CD14-positive monocyte (primary cell): ENCODE measurements around the gene MAST4. TPM values are rescaled to one million over a fixed set of nuclear protein-coding genes. Genes with fewer than 3 reads are reported as not detected.

ENCODE experiments used
- DNase-seq, 3 donors: peaks; one replicate each; pipeline ENCODE4 v3.0.0-alpha.2; 2011 to 2022
- H2AFZ ChIP-seq: 2 replicates; pipeline ENCODE4 v1.6.0; 2012; ENCODE audit warnings: mild to moderate bottlenecking, low read depth, low read length, inconsistent platforms; ENCODE audit not compliant: insufficient read depth, poor library complexity, severe bottlenecking
- H3K27ac ChIP-seq, 2 donors: 1 replicate in 1 of 2; 2 replicates in 1 of 2; pipeline ENCODE4 v1.5.1; 2012 to 2013; ENCODE audit warnings: low read length in 2 of 2, control low read depth in 1 of 2, inconsistent platforms in 1 of 2, low read depth in 1 of 2, mild to moderate bottlenecking in 1 of 2
- H3K27me3 ChIP-seq, 2 donors: one replicate each; pipeline versions ENCODE4 v1.6.0 to v1.6.1; 2011 to 2013; ENCODE audit warnings: low read length in 2 of 2; ENCODE audit not compliant: control insufficient read depth in 2 of 2, insufficient read depth in 2 of 2
- H3K36me3 ChIP-seq, 2 donors: replicated peaks in 1 of 2; 1 replicate in 1 of 2; 2 replicates in 1 of 2; pipeline versions ENCODE4 v1.5.1 to v1.6.1; 2012 to 2013; ENCODE audit warnings: low read length in 2 of 2, control low read depth in 1 of 2, inconsistent platforms in 1 of 2, mild to moderate bottlenecking in 1 of 2; ENCODE audit not compliant: insufficient read depth in 2 of 2, control insufficient read depth in 1 of 2
- H3K4me1 ChIP-seq, 2 donors: 1 replicate in 1 of 2; 2 replicates in 1 of 2; pipeline versions ENCODE4 v1.5.1 to v1.6.1; 2012 to 2013; ENCODE audit warnings: low read length in 2 of 2, control low read depth in 1 of 2, inconsistent platforms in 1 of 2, mild to moderate bottlenecking in 1 of 2, moderate library complexity in 1 of 2; ENCODE audit not compliant: insufficient read depth in 2 of 2, control insufficient read depth in 1 of 2
- H3K4me2 ChIP-seq: replicated peaks from 2 replicates; pipeline ENCODE3; 2012; ENCODE audit warnings: low read length, moderate library complexity, mild to moderate bottlenecking; ENCODE audit not compliant: poor library complexity, severe bottlenecking; ENCODE audit errors: extremely low read depth
- H3K4me3 ChIP-seq, 3 experiments: fragments of 200-600 bp in 1 of 3; sonication (generic) in 1 of 3; replicated peaks in 1 of 3; 1 replicate in 2 of 3; 2 replicates in 1 of 3; pipeline ENCODE4 v1.5.1; 2011 to 2013; ENCODE audit warnings: low read length in 3 of 3, mild to moderate bottlenecking in 3 of 3, control low read depth in 2 of 3, low read depth in 2 of 3, inconsistent platforms in 1 of 3, moderate library complexity in 1 of 3
- H3K79me2 ChIP-seq: 2 replicates; pipeline ENCODE4 v1.6.0; 2012; ENCODE audit warnings: mild to moderate bottlenecking, control low read depth, inconsistent platforms, low read length, moderate library complexity; ENCODE audit not compliant: insufficient read depth
- H3K9ac ChIP-seq: 2 replicates; pipeline ENCODE4 v1.6.0; 2017; ENCODE audit warnings: low read length, mild to moderate bottlenecking; ENCODE audit not compliant: insufficient read depth, poor library complexity, severe bottlenecking
- H3K9me3 ChIP-seq, 2 donors: replicated peaks in 1 of 2; 1 replicate in 1 of 2; 2 replicates in 1 of 2; pipeline versions ENCODE4 v1.5.1 to v1.6.1; 2012 to 2013; ENCODE audit warnings: low read length in 2 of 2, control low read depth in 1 of 2; ENCODE audit not compliant: control insufficient read depth in 1 of 2, insufficient read depth in 1 of 2
- H4K20me1 ChIP-seq: 2 replicates; pipeline ENCODE4 v1.6.0; 2012; ENCODE audit warnings: mild to moderate bottlenecking, low read length, control low read depth, moderate library complexity; ENCODE audit not compliant: insufficient read depth
- H3K27ac Mint-ChIP-seq, 7 donors: one replicate each; pipeline ENCODE4 v1.8.0; 2020; ENCODE audit warnings: mild to moderate bottlenecking in 7 of 7, mixed read lengths in 7 of 7, moderate library complexity in 6 of 7, inconsistent platforms in 2 of 7
- H3K27me3 Mint-ChIP-seq, 3 donors: one replicate each; pipeline ENCODE4 v1.8.0; 2021 to 2022; ENCODE audit warnings: low read depth in 3 of 3, mild to moderate bottlenecking in 3 of 3, mixed read lengths in 3 of 3, moderate library complexity in 3 of 3, inconsistent platforms in 1 of 3
- H3K36me3 Mint-ChIP-seq, 2 donors: one replicate each; pipeline ENCODE4 v1.8.0; 2020; ENCODE audit warnings: mixed read lengths in 2 of 2, inconsistent platforms in 1 of 2, mild to moderate bottlenecking in 1 of 2
- H3K4me1 Mint-ChIP-seq: one replicate; pipeline ENCODE4 v1.8.0; 2020; ENCODE audit warnings: mild to moderate bottlenecking, mixed read lengths
- H3K4me3 Mint-ChIP-seq, 2 donors: one replicate each; pipeline ENCODE4 v1.8.0; 2020; ENCODE audit warnings: mild to moderate bottlenecking in 2 of 2, mixed read lengths in 2 of 2, moderate library complexity in 1 of 2
- H3K9me3 Mint-ChIP-seq, 7 donors: one replicate each; pipeline ENCODE4 v1.8.0; 2020 to 2022; ENCODE audit warnings: mixed read lengths in 7 of 7, mild to moderate bottlenecking in 6 of 7, moderate library complexity in 6 of 7, inconsistent platforms in 2 of 7
- CTCF ChIP-seq: fragments of 200-600 bp; IDR thresholded peaks from one replicate; pipeline ENCODE4 v1.8.0; 2022; ENCODE audit warnings: antibody characterized with exemption, mild to moderate bottlenecking
- WGBS: methylation state at CpG from one replicate; pipeline ENCODE4 v1.1.5; 2013; ENCODE audit warnings: missing lambda C conversion rate; ENCODE audit not compliant: insufficient coverage; 5-methylcytosine and 5-hydroxymethylcytosine counted together
- intact Hi-C, 2 donors: fragments of 100-400 bp; cut with micrococcal nuclease; formaldehyde crosslinking; loops; one replicate each; pipeline versions ENCODE4 v1.15.0 to v1.15.1; 2023
- polyA plus RNA-seq, 3 donors: library from polyadenylated mRNA; depleted of rRNA in 1 of 3; unstranded in 2 of 3; stranded (reverse) in 1 of 3; fragments of 300-500 nt in 2 of 3; fragments of >200 nt in 1 of 3; fragmentation: Illumina TruSeq in 2 of 3; gene quantifications; 1 replicate in 2 of 3; 2 replicates in 1 of 3; pipeline ENCODE4 v1.2.3, GENCODE V29; 2012 to 2021

Gene MAST4
- polyA plus RNA-seq, 3 donors, result 0.03 to 0.24 TPM; not detected in 1

GRCh38 chr5:66956439-66956838, 360.2 kb downstream of the MAST4 start:
- Mint-ChIP-seq H3K36me3 (no peaks in the 10 kb centered on the region), H3K9me3 (peaks cover 0 to 2% (median 0%) of the 10 kb centered on the region in 7 donors)

GRCh38 chr5:66958201-66958979, 362.2 kb downstream of the MAST4 start:
- intact Hi-C loops, result no loop called here
- no peak for TF ChIP-seq CTCF
- 100% methylated on average over 1 of the region's 10 CpGs for WGBS
- no peak overlapping the region for H3K4me3 Mint-ChIP-seq
- H3K27ac Mint-ChIP-seq, result no peak overlapping the region
- Histone ChIP-seq H4K20me1 (no peaks in the 10 kb centered on the region), H3K4me2 (no peak overlapping the region), H3K27me3 (no peaks in the 10 kb centered on the region), H2AFZ (no peak overlapping the region), H3K9ac (no peak overlapping the region), H3K79me2 (no peaks in the 10 kb centered on the region), H3K4me3 (no peak overlapping the region), H3K36me3 (no peaks in the 10 kb centered on the region), H3K4me1 (no peaks in the 10 kb centered on the region), H3K9me3 (no peaks in the 10 kb centered on the region), H3K27ac (no peak overlapping the region)
- H3K9me3 Mint-ChIP-seq, result peaks cover 0 to 2% (median 0%) of the 10 kb centered on the region in 7 donors
- no peaks in the 10 kb centered on the region for H3K4me1 Mint-ChIP-seq
- DNase-seq, result no peak
- no peaks in the 10 kb centered on the region for H3K36me3 Mint-ChIP-seq
- H3K27me3 Mint-ChIP-seq, result peaks cover 0 to 1% (median 0%) of the 10 kb centered on the region in 3 donors

More at GRCh38 chr5:66956439-66956838, 360.2 kb downstream of the MAST4 start:
- H3K9ac ChIP-seq, result no peak overlapping the region
- H3K36me3 ChIP-seq, result no peaks in the 10 kb centered on the region
- no peaks in the 10 kb centered on the region for H3K27me3 ChIP-seq
- no CpG with 5 or more reads among the region's 4 CpGs for WGBS
- H4K20me1 ChIP-seq, result no peaks in the 10 kb centered on the region
- intact Hi-C loops, result no loop called here
- H3K27ac ChIP-seq, result no peak overlapping the region
- H2AFZ ChIP-seq, result no peak overlapping the region
- Mint-ChIP-seq H3K4me1 (no peaks in the 10 kb centered on the region), H3K27ac (no peak overlapping the region), H3K4me3 (no peak overlapping the region), H3K27me3 (peaks cover 0 to 1% (median 0%) of the 10 kb centered on the region in 3 donors)
- no peak for DNase-seq
- no peak for TF ChIP-seq CTCF
- H3K4me1 ChIP-seq, result no peaks in the 10 kb centered on the region
- no peak overlapping the region for H3K4me2 ChIP-seq
- H3K4me3 ChIP-seq, result no peak overlapping the region
- no peaks in the 10 kb centered on the region for H3K9me3 ChIP-seq
- no peaks in the 10 kb centered on the region for H3K79me2 ChIP-seq
